ENCODE results near the gene SIRPA. TPM values are rescaled to one million over a fixed set of nuclear protein-coding genes. Genes with fewer than 3 reads are reported as not detected.

Gene SIRPA
- total RNA-seq, 1 donor from 2014 or later: 5.0 TPM

DNA sequence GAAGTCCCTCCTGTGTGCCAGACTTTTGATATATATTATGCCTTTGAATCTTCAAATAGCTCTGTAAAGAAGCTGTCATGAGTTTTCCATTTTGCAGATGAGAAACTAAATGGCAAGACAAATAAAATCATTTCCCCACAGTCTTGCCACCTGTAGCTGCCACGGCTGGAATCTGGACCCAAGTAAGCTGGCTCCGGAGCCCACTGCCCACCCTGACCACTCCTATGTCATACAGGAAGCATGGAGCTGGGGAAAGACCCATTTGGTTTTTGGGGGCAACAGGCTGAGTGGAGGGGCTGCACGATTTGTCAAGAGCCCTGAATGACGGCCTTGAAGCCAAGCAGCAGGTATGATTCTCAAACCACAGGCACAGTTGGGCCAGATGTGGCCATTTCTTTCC is 10.0 kb upstream of the SIRPA start:
- TF ChIP-seq, protein P1, sequence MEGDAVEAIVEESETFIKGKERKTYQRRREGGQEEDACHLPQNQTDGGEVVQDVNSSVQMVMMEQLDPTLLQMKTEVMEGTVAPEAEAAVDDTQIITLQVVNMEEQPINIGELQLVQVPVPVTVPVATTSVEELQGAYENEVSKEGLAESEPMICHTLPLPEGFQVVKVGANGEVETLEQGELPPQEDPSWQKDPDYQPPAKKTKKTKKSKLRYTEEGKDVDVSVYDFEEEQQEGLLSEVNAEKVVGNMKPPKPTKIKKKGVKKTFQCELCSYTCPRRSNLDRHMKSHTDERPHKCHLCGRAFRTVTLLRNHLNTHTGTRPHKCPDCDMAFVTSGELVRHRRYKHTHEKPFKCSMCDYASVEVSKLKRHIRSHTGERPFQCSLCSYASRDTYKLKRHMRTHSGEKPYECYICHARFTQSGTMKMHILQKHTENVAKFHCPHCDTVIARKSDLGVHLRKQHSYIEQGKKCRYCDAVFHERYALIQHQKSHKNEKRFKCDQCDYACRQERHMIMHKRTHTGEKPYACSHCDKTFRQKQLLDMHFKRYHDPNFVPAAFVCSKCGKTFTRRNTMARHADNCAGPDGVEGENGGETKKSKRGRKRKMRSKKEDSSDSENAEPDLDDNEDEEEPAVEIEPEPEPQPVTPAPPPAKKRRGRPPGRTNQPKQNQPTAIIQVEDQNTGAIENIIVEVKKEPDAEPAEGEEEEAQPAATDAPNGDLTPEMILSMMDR (IDR thresholded peaks at IDR 0.05; ENCODE audit: insufficient read depth, low read length, severe bottlenecking): no peak
- Histone ChIP-seq H3K27me3 (ENCODE audit: control insufficient read depth, insufficient read depth, low read length) (no peaks in the 10 kb centered on the region), H3K4me3 (ENCODE audit: low read depth, low read length) (no peak overlapping the region), H3K36me3 (ENCODE audit: control insufficient read depth, insufficient read depth, low read length) (no peaks in the 10 kb centered on the region)
- DNase-seq (ENCODE audit: low read depth): no peak
- no peak for FAIRE-seq

- DNase-seq (ENCODE audit: low read depth): no peak
- TF ChIP-seq, protein P1 (IDR thresholded peaks at IDR 0.05; ENCODE audit: insufficient read depth, low read length, severe bottlenecking): no peak
- no peak overlapping the region for H3K4me3 ChIP-seq (ENCODE audit: low read depth, low read length)
- no peaks in the 10 kb centered on the region for H3K36me3 ChIP-seq (ENCODE audit: control insufficient read depth, insufficient read depth, low read length)
- no peaks in the 10 kb centered on the region for H3K27me3 ChIP-seq (ENCODE audit: control insufficient read depth, insufficient read depth, low read length)
- peak; percentile 70 for FAIRE-seq
These were observed 9.1 kb upstream of the SIRPA start for GRCh38 chr20:1885940-1886693.

DNA sequence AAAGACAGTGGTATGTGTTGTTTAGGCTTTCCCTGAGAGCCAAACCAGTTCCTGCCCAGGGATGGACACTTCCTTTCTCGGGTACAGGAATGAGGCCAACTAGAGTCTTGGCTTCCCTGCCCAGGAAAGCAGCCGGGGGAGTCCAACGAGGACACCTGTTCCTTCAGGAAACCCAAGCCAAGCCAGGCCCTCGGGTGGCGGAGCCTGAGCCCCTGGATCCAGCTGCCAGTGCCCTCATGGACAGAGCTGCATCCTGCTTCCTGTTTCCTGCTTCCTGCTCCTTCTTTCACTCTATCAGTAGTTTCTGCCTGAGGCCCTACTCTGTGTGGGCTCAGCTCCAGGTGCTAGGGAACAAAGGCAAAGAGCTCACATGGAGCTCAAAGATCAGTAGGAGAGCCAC is 7.9 kb upstream of the SIRPA start:
- H3K27me3 ChIP-seq (ENCODE audit: control insufficient read depth, insufficient read depth, low read length): no peaks in the 10 kb centered on the region
- DNase-seq (ENCODE audit: low read depth) (no peak), FAIRE-seq (no peak)
- no peaks in the 10 kb centered on the region for H3K36me3 ChIP-seq (ENCODE audit: control insufficient read depth, insufficient read depth, low read length)
- H3K4me3 ChIP-seq (ENCODE audit: low read depth, low read length): no peak overlapping the region
- TF ChIP-seq, protein P1 (IDR thresholded peaks at IDR 0.05; ENCODE audit: insufficient read depth, low read length, severe bottlenecking): no peak

GRCh38 chr20:1887756-1888155 is 7.5 kb upstream of the SIRPA start:
- DNase-seq (ENCODE audit: low read depth): no peak
- Histone ChIP-seq H3K36me3 (ENCODE audit: control insufficient read depth, insufficient read depth, low read length) (no peaks in the 10 kb centered on the region), H3K27me3 (ENCODE audit: control insufficient read depth, insufficient read depth, low read length) (no peaks in the 10 kb centered on the region), H3K4me3 (ENCODE audit: low read depth, low read length) (no peak overlapping the region)
- TF ChIP-seq, protein P1 (IDR thresholded peaks at IDR 0.05; ENCODE audit: insufficient read depth, low read length, severe bottlenecking): no peak
- FAIRE-seq: peak; percentile 36

- no peaks in the 10 kb centered on the region for H3K36me3 ChIP-seq (ENCODE audit: control insufficient read depth, insufficient read depth, low read length)
- TF ChIP-seq, protein P1 (IDR thresholded peaks at IDR 0.05; ENCODE audit: insufficient read depth, low read length, severe bottlenecking): no peak
- peak; percentile 74 for DNase-seq (ENCODE audit: low read depth)
- no peak overlapping the region for H3K4me3 ChIP-seq (ENCODE audit: low read depth, low read length)
- H3K27me3 ChIP-seq (ENCODE audit: control insufficient read depth, insufficient read depth, low read length): no peaks in the 10 kb centered on the region
- peak; percentile 7 for FAIRE-seq
These were observed 6.3 kb upstream of the SIRPA start for GRCh38 chr20:1888796-1889463.
